ENCODE results near the gene SH2D4B. TPM values are rescaled to one million over a fixed set of nuclear protein-coding genes. Genes with fewer than 3 reads are reported as not detected.

Gene SH2D4B
- total and polyA plus RNA-seq, 7 donors: 0.06 to 0.33 TPM; not detected in 5

DNA sequence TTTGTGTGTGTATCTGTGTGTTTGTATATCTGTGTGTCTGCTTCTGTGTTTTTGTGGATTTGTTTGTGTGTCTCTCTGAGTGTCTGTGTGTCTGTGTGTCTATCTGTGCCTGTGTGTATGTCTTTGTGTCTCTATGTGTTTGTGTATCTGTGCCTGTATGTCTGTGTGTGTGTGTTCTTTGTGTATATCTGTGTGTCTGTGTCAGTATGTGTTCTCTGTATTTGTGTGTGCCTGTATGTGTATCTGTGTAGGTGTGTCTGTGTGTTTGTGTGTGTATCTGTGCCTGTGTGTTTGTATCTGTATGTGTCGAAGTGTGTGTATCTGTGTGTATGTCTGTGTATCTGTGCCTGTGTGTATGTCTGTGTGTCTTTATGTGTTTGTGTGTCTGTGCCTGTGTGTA, 118.2 kb downstream of the SH2D4B start:
- Histone ChIP-seq H3K27ac (no peak overlapping the region), H3K27me3 (no peaks in the 10 kb centered on the region), H3K4me3 (no peak overlapping the region), H3K9me3 (peaks cover 0 to 16% (median 5%) of the 10 kb centered on the region in 4 donors), H3K36me3 (no peaks in the 10 kb centered on the region), H3K4me1 (peaks cover 0 to 9% (median 0%) of the 10 kb centered on the region in 4 donors)
- no peak for DNase-seq
- TF ChIP-seq, protein P1, sequence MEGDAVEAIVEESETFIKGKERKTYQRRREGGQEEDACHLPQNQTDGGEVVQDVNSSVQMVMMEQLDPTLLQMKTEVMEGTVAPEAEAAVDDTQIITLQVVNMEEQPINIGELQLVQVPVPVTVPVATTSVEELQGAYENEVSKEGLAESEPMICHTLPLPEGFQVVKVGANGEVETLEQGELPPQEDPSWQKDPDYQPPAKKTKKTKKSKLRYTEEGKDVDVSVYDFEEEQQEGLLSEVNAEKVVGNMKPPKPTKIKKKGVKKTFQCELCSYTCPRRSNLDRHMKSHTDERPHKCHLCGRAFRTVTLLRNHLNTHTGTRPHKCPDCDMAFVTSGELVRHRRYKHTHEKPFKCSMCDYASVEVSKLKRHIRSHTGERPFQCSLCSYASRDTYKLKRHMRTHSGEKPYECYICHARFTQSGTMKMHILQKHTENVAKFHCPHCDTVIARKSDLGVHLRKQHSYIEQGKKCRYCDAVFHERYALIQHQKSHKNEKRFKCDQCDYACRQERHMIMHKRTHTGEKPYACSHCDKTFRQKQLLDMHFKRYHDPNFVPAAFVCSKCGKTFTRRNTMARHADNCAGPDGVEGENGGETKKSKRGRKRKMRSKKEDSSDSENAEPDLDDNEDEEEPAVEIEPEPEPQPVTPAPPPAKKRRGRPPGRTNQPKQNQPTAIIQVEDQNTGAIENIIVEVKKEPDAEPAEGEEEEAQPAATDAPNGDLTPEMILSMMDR (IDR thresholded peaks at IDR 0.05): no peak
- TF ChIP-seq EP300 (IDR thresholded peaks at IDR 0.05) (no peak), POLR2AphosphoS5 (IDR thresholded peaks at IDR 0.05) (no peak), POLR2A (IDR thresholded peaks at IDR 0.05) (no peak)
- 92 to 96% methylated on average over 1 of the region's 1 CpG for WGBS, 2 donors
- intact Hi-C loops (cut with DNase I): no loop called here

DNA sequence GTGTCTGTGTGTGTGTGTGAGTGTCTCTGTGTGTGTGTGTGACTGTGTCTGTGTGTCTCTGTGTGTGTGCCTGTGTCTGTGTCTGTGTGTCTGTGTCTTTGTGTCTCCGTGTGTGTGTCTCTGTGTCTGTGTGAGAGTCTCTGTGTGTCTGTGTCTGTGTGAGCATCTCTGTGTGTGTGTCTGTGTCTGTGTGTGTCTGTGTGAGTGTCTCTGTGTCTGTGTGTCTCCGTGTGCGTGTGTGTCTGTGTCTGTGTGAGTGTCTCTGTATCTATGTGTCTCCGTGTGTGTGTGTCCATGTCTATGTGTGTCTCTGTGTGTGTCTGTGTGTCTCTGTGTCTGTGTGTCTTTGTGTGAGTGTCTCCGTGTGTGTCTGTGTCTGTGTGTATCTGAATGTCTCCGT, 120.4 kb downstream of the SH2D4B start:
- H3K4me3 ChIP-seq: no peak overlapping the region
- no peaks in the 10 kb centered on the region for H3K27me3 ChIP-seq
- peaks cover 0 to 16% (median 5%) of the 10 kb centered on the region in 4 donors for H3K9me3 ChIP-seq
- WGBS, 2 donors: 93% methylated on average over 6 of the region's 6 CpGs
- H3K36me3 ChIP-seq: no peaks in the 10 kb centered on the region
- TF ChIP-seq EP300 (IDR thresholded peaks at IDR 0.05) (no peak), POLR2A (IDR thresholded peaks at IDR 0.05) (no peak), POLR2AphosphoS5 (IDR thresholded peaks at IDR 0.05) (no peak)
- TF ChIP-seq, protein P1 (IDR thresholded peaks at IDR 0.05): no peak
- H3K4me1 ChIP-seq: peaks cover 0 to 11% (median 2%) of the 10 kb centered on the region in 4 donors
- no peak for DNase-seq
- intact Hi-C loops (cut with DNase I): no loop called here
- no peak overlapping the region for H3K27ac ChIP-seq

DNA sequence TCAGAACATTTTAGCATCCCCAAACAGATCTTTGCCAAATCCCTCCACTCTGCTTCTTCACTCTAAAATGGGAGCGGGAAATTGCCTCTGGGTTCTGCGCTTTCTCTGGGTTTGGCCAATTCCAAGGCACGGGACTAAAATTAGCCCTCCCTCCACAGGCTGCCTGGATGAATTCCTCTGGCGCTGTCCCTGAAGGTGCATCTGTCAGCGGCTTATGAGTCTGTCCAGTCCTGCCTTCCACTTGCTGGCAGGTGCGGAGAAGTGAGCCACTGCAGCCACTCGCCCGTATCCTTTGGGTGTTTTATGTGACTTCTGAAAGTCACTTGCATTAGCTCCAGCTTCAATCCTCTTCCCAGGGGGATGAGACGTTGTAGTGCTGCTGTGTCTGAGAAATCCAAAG, 121.6 kb downstream of the SH2D4B start:
- H3K4me1 ChIP-seq: peaks cover 0 to 14% (median 2%) of the 10 kb centered on the region in 4 donors
- H3K9me3 ChIP-seq: peaks cover 0 to 11% (median 3%) of the 10 kb centered on the region in 4 donors
- H3K36me3 ChIP-seq: no peaks in the 10 kb centered on the region
- TF ChIP-seq POLR2A (IDR thresholded peaks at IDR 0.05): no peak
- TF ChIP-seq EP300 (IDR thresholded peaks at IDR 0.05): no peak
- TF ChIP-seq, protein P1 (IDR thresholded peaks at IDR 0.05): no peak
- no peak for TF ChIP-seq POLR2AphosphoS5 (IDR thresholded peaks at IDR 0.05)
- no peak overlapping the region for H3K4me3 ChIP-seq
- intact Hi-C loops (cut with DNase I): no loop called here
- 90% methylated on average over 9 of the region's 9 CpGs for whole genome bisulfite sequencing, 2 donors
- H3K27ac ChIP-seq: no peak overlapping the region
- H3K27me3 ChIP-seq: no peaks in the 10 kb centered on the region
- DNase-seq: no peak

DNA sequence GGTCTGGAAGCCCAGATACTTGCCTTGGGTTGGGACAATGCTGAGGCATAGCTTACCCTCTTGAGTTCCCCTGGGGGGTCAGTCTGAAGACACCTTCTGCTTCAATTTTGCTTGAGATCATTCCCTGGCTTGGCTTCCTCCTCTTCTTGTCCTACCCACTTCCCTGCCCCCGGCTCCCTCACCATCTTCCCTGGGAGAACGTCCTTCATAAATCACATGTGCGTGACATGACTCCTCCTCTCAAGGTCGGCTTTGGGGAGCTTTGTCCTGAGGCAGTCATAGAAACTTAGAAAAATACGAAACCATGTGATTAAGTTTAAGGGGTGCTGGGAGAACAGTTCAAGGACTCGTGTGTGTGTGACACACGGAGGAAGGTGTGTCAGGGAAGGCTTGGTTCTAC, 122.6 kb downstream of the SH2D4B start:
- TF ChIP-seq POLR2AphosphoS5 (IDR thresholded peaks at IDR 0.05): no peak
- TF ChIP-seq EP300 (IDR thresholded peaks at IDR 0.05): no peak
- TF ChIP-seq POLR2A (IDR thresholded peaks at IDR 0.05): no peak
- TF ChIP-seq, protein P1 (IDR thresholded peaks at IDR 0.05): no peak
- Histone ChIP-seq H3K4me1 (peaks cover 0 to 14% (median 2%) of the 10 kb centered on the region in 4 donors), H3K9me3 (peaks cover 0 to 5% (median under 1%) of the 10 kb centered on the region in 4 donors), H3K4me3 (no peak overlapping the region), H3K27ac (no peak overlapping the region), H3K36me3 (no peaks in the 10 kb centered on the region), H3K27me3 (no peaks in the 10 kb centered on the region)
- WGBS, 2 donors: 67 to 69% methylated on average over 7 of the region's 7 CpGs
- intact Hi-C loops (cut with DNase I): loop anchor here (10.0 kb wide), 1 partner anchor 265 kb away; no protein-coding TSS in a partner anchor
- no peak for DNase-seq

DNA sequence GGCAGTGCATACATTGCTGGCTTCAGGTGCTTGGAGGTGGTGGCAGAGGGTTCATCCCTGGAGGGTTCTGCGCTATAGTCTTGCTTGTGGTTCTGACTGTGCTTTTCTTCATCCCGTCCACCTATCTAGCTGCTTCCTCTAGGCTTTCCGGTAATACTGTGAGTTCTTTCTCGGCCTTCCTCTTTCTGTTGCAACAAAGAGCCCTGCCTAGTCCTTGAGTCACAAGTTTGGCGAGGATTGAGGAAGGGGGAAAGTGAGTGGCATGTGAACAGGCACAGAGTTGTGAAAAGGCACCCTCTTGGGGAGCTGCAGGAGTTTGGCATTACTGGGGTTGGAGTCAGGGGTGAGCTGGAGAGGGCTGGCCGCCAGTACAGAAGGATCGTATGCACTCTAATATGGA, 123.0 kb downstream of the SH2D4B start:
- H3K27me3 ChIP-seq: no peaks in the 10 kb centered on the region
- intact Hi-C loops (cut with DNase I): loop anchor here (10.0 kb wide), 1 partner anchor 264 kb away; no protein-coding TSS in a partner anchor
- no peaks in the 10 kb centered on the region for H3K36me3 ChIP-seq
- no peak overlapping the region for H3K4me3 ChIP-seq
- TF ChIP-seq, protein P1 (IDR thresholded peaks at IDR 0.05): no peak
- no peak for TF ChIP-seq EP300 (IDR thresholded peaks at IDR 0.05)
- no peak for TF ChIP-seq POLR2A (IDR thresholded peaks at IDR 0.05)
- TF ChIP-seq POLR2AphosphoS5 (IDR thresholded peaks at IDR 0.05): no peak
- H3K4me1 ChIP-seq: peaks cover 0 to 14% (median 2%) of the 10 kb centered on the region in 4 donors
- H3K27ac ChIP-seq: no peak overlapping the region
- no peak for DNase-seq
- peaks cover 0 to 5% (median 0%) of the 10 kb centered on the region in 4 donors for H3K9me3 ChIP-seq
- WGBS, 2 donors: 60 to 84% methylated on average over 7 of the region's 7 CpGs

Data from sigmoid colon (tissue), 7 donors.